ENCODE measurements around the gene ICA1L. TPM values are rescaled to one million over a fixed set of nuclear protein-coding genes. Genes with fewer than 3 reads are reported as not detected.

ICA1L gene
- polyA plus RNA-seq, 1 of the 3 experiments (the other 2 are of a cell fraction), result 3.7 TPM

- 92% methylated on average over 2 of the region's 2 CpGs for WGBS (ENCODE audit: low lambda C conversion rate)
Observed at GRCh38 chr2:202749477-202749876, 122.1 kb downstream of the ICA1L start.

GRCh38 chr2:202743613-202744012 is 128.0 kb downstream of the ICA1L start:
- Histone ChIP-seq H4K20me1 (ENCODE audit: insufficient read depth) (no peaks in the 10 kb centered on the region), H3K4me2 (no peak overlapping the region), H3K9ac (no peak overlapping the region), H3K36me3 (replicated peaks in 1 of 2; ENCODE audit: control insufficient read depth in 1 of 2, insufficient read depth in 2 of 2, low read length in 1 of 2) (peaks cover 0 to 6% of the 10 kb centered on the region in 2 experiments), H3K9me3 (peaks cover 7% of the 10 kb centered on the region; the same call in 1 of the 2 replicates), H3F3A (replicated peaks; ENCODE audit: insufficient read depth) (peaks cover 4% of the 10 kb centered on the region), H3K4me3 (ENCODE audit: low read depth in 2 of 2, low read length in 1 of 2) (no peak overlapping the region), H3K27ac (ENCODE audit: low read depth in 2 of 2, low read length in 1 of 2) (no peak overlapping the region), H3K9me2 (no peaks in the 10 kb centered on the region), H2AFZ (ENCODE audit: low read depth) (no peak overlapping the region), H3K27me3 (ENCODE audit: insufficient read depth) (no peaks in the 10 kb centered on the region), H3K79me2 (ENCODE audit: insufficient read depth) (no peaks in the 10 kb centered on the region), H3K4me1 (ENCODE audit: control insufficient read depth in 1 of 2, insufficient read depth in 2 of 2, low read depth in 1 of 2, low read length in 1 of 2) (no peaks in the 10 kb centered on the region)
- DNase-seq, result no peak
- POLR2A ChIA-PET, result no interaction called here
- WGBS (ENCODE audit: low lambda C conversion rate), result 94% methylated on average over 1 of the region's 1 CpG
- CTCF ChIA-PET, result no interaction called here
- TF ChIP-seq GATA2 (CRISPR knock-in tag; IDR thresholded peaks at IDR 0.05) (no peak), RCOR1 (IDR thresholded peaks at IDR 0.05; ENCODE audit: low read length) (no peak), MAX (IDR thresholded peaks at IDR 0.05; ENCODE audit: low read depth) (no peak), MXI1 (IDR thresholded peaks at IDR 0.05; ENCODE audit: low read depth, low read length) (no peak), GABPA (IDR thresholded peaks at IDR 0.05; ENCODE audit: low read depth) (no peak), TEAD4 (IDR thresholded peaks at IDR 0.05; ENCODE audit: borderline replicate concordance, insufficient read depth) (no peak), FOXJ3 (CRISPR knock-in tag; IDR thresholded peaks at IDR 0.05) (no peak), EZH2phosphoT487 (IDR thresholded peaks at IDR 0.05; ENCODE audit: borderline replicate concordance, low read depth) (no peak), RXRA (IDR thresholded peaks at IDR 0.05; ENCODE audit: borderline replicate concordance, low read depth) (no peak), SIN3A (IDR thresholded peaks at IDR 0.05; ENCODE audit: borderline replicate concordance, low read depth, low read length) (no peak)

More at GRCh38 chr2:202749477-202749876, 122.1 kb downstream of the ICA1L start:
- Histone ChIP-seq H4K20me1 (ENCODE audit: insufficient read depth) (no peaks in the 10 kb centered on the region), H3K9me3 (no peaks in the 10 kb centered on the region), H3K27ac (ENCODE audit: low read depth in 2 of 2, low read length in 1 of 2) (no peak overlapping the region), H3K4me2 (no peak overlapping the region), H3K36me3 (replicated peaks in 1 of 2; ENCODE audit: control insufficient read depth in 1 of 2, insufficient read depth in 2 of 2, low read length in 1 of 2) (no peaks in the 10 kb centered on the region), H3K9ac (no peak overlapping the region), H3K27me3 (ENCODE audit: insufficient read depth) (no peaks in the 10 kb centered on the region), H3K79me2 (ENCODE audit: insufficient read depth) (no peaks in the 10 kb centered on the region), H3F3A (replicated peaks; ENCODE audit: insufficient read depth) (peaks cover 4% of the 10 kb centered on the region), H2AFZ (ENCODE audit: low read depth) (no peak overlapping the region), H3K9me2 (no peaks in the 10 kb centered on the region), H3K4me3 (ENCODE audit: low read depth in 2 of 2, low read length in 1 of 2) (no peak overlapping the region), H3K4me1 (ENCODE audit: control insufficient read depth in 1 of 2, insufficient read depth in 2 of 2, low read depth in 1 of 2, low read length in 1 of 2) (no peaks in the 10 kb centered on the region)
- CTCF ChIA-PET, result interaction anchor here (1.0 kb wide), 1 partner anchor 8 kb away, joined by 3 read pairs; no protein-coding TSS in a partner anchor
- TF ChIP-seq PBX3 (IDR thresholded peaks at IDR 0.05) (no peak), USF1 (IDR thresholded peaks at IDR 0.05; ENCODE audit: borderline replicate concordance, low read depth) (no peak), RAD21 (IDR thresholded peaks at IDR 0.05; ENCODE audit: low read length) (no peak), MEF2A (IDR thresholded peaks at IDR 0.05; ENCODE audit: borderline replicate concordance, low read depth) (no peak), SMC3 (IDR thresholded peaks at IDR 0.05; ENCODE audit: low read depth, low read length) (no peak), FOXM1 (IDR thresholded peaks at IDR 0.05; ENCODE audit: low read depth) (no peak), MAX (IDR thresholded peaks at IDR 0.05; ENCODE audit: low read depth) (no peak), ZBTB33 (IDR thresholded peaks at IDR 0.05; ENCODE audit: borderline replicate concordance, low read depth) (no peak), RCOR1 (IDR thresholded peaks at IDR 0.05; ENCODE audit: low read length) (no peak)
- POLR2A ChIA-PET, result no interaction called here
- DNase-seq, result no peak
